Nephron (organoid): ENCODE data around the gene SERPINB1.

ENCODE experiments used
- H3K27ac Mint-ChIP-seq, 3 experiments: 2 replicates each; pipeline ENCODE4 v1.8.0; 2020; ENCODE audit warnings: mixed read lengths in 3 of 3, mild to moderate bottlenecking in 2 of 3, moderate library complexity in 1 of 3
- H3K27me3 Mint-ChIP-seq: 2 replicates; pipeline ENCODE4 v1.8.0; 2021; ENCODE audit warnings: low read depth, mild to moderate bottlenecking, moderate library complexity, mixed read lengths
- H3K36me3 Mint-ChIP-seq: 2 replicates; pipeline ENCODE4 v1.8.0; 2020; ENCODE audit warnings: low read depth, mixed read lengths
- H3K4me1 Mint-ChIP-seq: 2 replicates; pipeline ENCODE4 v1.8.0; 2020; ENCODE audit warnings: mixed read lengths
- H3K4me3 Mint-ChIP-seq, 3 experiments: 2 replicates each; pipeline ENCODE4 v1.8.0; 2020; ENCODE audit warnings: mild to moderate bottlenecking in 3 of 3, mixed read lengths in 3 of 3, moderate library complexity in 2 of 3
- H3K9me3 Mint-ChIP-seq: 2 replicates; pipeline ENCODE4 v1.8.0; 2020; ENCODE audit warnings: mixed read lengths
- TF ChIP-seq, protein P1 (sequence below), 3 experiments: fragments of 200-600 bp; sonication (generic); IDR thresholded peaks; one replicate each; pipeline ENCODE4 v1.5.0; 2021; ENCODE audit warnings: antibody characterized with exemption in 3 of 3; ENCODE audit not compliant: unreplicated experiment in 3 of 3

SERPINB1 gene

GRCh38 chr6:2794171-2794730 is 47.4 kb downstream of the SERPINB1 start:
- TF ChIP-seq, protein P1, sequence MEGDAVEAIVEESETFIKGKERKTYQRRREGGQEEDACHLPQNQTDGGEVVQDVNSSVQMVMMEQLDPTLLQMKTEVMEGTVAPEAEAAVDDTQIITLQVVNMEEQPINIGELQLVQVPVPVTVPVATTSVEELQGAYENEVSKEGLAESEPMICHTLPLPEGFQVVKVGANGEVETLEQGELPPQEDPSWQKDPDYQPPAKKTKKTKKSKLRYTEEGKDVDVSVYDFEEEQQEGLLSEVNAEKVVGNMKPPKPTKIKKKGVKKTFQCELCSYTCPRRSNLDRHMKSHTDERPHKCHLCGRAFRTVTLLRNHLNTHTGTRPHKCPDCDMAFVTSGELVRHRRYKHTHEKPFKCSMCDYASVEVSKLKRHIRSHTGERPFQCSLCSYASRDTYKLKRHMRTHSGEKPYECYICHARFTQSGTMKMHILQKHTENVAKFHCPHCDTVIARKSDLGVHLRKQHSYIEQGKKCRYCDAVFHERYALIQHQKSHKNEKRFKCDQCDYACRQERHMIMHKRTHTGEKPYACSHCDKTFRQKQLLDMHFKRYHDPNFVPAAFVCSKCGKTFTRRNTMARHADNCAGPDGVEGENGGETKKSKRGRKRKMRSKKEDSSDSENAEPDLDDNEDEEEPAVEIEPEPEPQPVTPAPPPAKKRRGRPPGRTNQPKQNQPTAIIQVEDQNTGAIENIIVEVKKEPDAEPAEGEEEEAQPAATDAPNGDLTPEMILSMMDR (IDR thresholded peaks at IDR 0.05; ENCODE audit: unreplicated experiment in 3 of 3), result no peak
- Mint-ChIP-seq H3K4me3 (no peak overlapping the region), H3K27me3 (no peaks in the 10 kb centered on the region), H3K36me3 (peaks cover 7% of the 10 kb centered on the region), H3K9me3 (no peaks in the 10 kb centered on the region), H3K4me1 (peaks cover 62% of the 10 kb centered on the region), H3K27ac (no peak overlapping the region)

DNA sequence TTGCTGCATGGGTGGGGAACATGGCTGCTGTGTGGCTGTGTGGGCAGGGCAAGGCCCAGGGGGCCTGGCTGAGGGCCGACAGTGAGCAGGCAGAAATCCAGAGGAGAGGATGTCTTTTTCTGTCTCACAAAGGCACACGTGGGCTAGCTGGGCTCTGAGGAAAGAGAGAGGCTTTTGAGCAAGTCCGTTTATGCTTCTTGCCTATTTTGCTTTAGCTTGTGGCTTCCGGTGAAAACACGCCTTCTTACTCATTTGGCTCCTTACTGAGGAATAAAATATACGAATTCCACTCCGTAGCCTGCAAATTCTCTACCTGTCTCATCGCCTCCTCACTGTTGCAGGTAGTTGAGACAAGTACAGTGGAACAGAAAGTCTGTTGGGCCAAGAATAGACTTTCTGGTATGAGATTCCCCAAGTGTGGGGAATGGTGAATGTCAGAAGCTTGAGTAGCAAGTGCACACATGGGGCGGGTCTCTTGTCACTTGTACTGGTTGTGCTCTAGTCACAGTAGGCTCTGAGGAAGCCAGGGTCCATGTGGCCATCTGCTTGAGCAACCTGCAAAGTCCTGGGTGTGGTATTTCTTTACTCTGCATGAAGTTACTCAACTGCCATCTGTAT is 48.0 kb downstream of the SERPINB1 start:
- H3K9me3 Mint-ChIP-seq, result no peaks in the 10 kb centered on the region
- peaks cover 61% of the 10 kb centered on the region for H3K4me1 Mint-ChIP-seq
- peaks cover 7% of the 10 kb centered on the region for H3K36me3 Mint-ChIP-seq
- no peak overlapping the region for H3K4me3 Mint-ChIP-seq
- TF ChIP-seq, protein P1 (IDR thresholded peaks at IDR 0.05; ENCODE audit: unreplicated experiment in 3 of 3), result no peak
- H3K27ac Mint-ChIP-seq, result peak overlapping the region in 1 of 3 experiments; percentile 4
- no peaks in the 10 kb centered on the region for H3K27me3 Mint-ChIP-seq

- no peaks in the 10 kb centered on the region for H3K9me3 Mint-ChIP-seq
- H3K4me1 Mint-ChIP-seq, result peaks cover 49% of the 10 kb centered on the region
- H3K27ac Mint-ChIP-seq, result peak overlapping the region in 1 of 3 experiments; percentile 63
- TF ChIP-seq, protein P1 (IDR thresholded peaks at IDR 0.05; ENCODE audit: unreplicated experiment in 3 of 3), result no peak
- peaks cover 13% of the 10 kb centered on the region for H3K36me3 Mint-ChIP-seq
- no peak overlapping the region for H3K4me3 Mint-ChIP-seq
- H3K27me3 Mint-ChIP-seq, result no peaks in the 10 kb centered on the region
These were observed 49.1 kb downstream of the SERPINB1 start for GRCh38 chr6:2792330-2793110.

DNA sequence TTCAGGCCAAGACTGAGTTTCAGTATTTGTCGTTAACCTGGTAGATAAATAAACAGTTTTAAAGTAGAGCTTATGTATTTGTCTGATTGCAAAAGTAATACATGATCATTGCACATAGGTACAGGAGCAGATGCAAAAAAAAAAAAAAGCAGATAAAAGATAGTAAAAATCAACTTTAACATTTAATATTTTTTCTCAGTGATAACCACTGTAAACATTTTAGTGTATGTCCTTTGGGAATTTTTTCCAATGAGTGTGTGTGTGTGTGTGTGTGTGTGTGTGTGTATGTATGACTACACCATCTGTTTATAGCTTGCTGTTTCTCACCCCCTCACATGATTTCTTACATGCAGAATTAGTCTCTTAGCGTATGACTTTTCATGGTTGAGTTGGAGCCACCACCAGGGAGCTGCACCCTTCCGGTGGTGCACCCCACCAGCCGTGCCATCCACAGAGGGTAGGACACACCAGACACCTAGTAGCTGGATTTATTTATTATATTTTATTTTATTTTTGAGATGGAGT is 50.2 kb downstream of the SERPINB1 start:
- H3K27me3 Mint-ChIP-seq, result peaks cover 3% of the 10 kb centered on the region
- peaks cover 46% of the 10 kb centered on the region for H3K4me1 Mint-ChIP-seq
- peak overlapping the region in 2 of 3 experiments; percentile 36 to 48 for H3K27ac Mint-ChIP-seq
- no peaks in the 10 kb centered on the region for H3K9me3 Mint-ChIP-seq
- H3K4me3 Mint-ChIP-seq, result no peak overlapping the region
- H3K36me3 Mint-ChIP-seq, result peaks cover 17% of the 10 kb centered on the region
- TF ChIP-seq, protein P1 (IDR thresholded peaks at IDR 0.05; ENCODE audit: unreplicated experiment in 3 of 3), result no peak

GRCh38 chr6:2790588-2791449 is 50.8 kb downstream of the SERPINB1 start:
- Mint-ChIP-seq H3K4me3 (no peak overlapping the region), H3K9me3 (no peaks in the 10 kb centered on the region), H3K36me3 (peaks cover 23% of the 10 kb centered on the region), H3K4me1 (peaks cover 51% of the 10 kb centered on the region), H3K27ac (peak overlapping the region; percentile 31 to 48 (median 36)), H3K27me3 (peaks cover 3% of the 10 kb centered on the region)
- TF ChIP-seq, protein P1 (IDR thresholded peaks at IDR 0.05; ENCODE audit: unreplicated experiment in 3 of 3), result peak; percentile 59 to 79 (median 69)
